ENCODE data around the gene ZBTB21. TPM values are rescaled to one million over a fixed set of nuclear protein-coding genes. Genes with fewer than 3 reads are reported as not detected.

ZBTB21 gene
- total RNA-seq, 1 donor from 2014 or later, result 19.2 TPM

GRCh38 chr21:42021371-42022090, 11.4 kb upstream of the ZBTB21 start:
- intact Hi-C loops (cut with micrococcal nuclease), result no loop called here

DNA sequence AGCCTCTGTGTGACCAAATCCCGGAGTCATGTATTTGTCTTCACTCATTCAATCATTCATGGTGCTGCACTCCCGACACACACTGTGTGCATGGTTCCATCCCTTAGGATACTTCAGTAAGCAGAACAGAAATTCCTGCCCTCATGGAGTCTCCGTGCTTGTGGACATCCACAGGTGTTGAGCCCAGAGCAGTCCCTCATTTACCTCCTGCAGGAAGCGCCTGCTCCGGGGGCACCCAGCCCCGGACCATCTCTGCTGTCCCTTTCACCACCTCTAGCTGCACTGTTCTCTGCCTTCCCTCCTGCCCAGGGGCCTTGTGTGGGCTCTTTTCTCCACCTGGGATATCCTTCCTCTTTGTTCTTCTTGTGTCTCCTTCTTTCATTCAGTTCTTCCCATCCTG, 9.5 kb upstream of the ZBTB21 start:
- intact Hi-C loops (cut with micrococcal nuclease), result no loop called here

DNA sequence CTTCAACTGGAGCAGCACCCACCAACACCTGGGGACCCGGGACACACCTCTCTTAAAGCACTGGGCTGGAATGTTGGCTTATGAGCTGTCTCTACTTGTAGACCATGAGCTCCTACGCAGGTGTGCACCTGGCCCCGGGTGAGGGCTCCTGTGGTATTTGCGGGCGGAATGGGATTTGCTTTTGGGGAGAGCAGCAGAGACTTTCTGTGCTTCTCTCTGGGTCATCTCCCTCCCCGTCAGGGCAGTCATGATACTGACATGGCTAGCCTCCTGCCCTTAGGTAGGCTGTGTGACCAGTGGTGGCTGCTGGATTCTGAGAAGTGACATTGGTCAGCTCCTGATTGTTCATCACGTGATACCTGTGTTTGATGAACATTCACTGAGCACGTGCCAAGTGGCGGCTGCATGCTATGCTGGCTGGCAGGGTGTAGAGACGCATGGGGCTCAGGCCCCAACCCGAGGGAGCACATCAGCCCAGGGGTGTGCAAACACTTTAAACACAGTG, 9.0 kb upstream of the ZBTB21 start:
- intact Hi-C loops (cut with micrococcal nuclease), result no loop called here

DNA sequence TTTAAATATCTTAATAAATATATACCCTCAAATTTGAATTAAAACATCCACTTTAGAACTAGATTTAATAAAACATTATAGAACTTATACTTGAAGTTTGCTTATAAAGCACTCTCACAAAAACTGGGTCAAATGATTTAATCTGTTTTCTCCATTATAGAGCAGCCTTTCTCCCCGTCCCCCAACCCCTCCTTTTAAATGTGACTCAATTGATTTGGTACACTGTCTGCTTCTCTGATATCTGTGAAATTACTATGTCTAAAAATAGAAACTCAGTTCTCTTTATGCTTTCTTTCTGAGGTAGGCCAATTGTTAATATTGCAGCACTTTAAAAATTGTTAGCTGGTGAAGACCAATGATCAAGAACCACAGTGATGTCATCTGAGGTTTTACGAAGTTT, 6.9 kb upstream of the ZBTB21 start:
- intact Hi-C loops (cut with micrococcal nuclease), result no loop called here

- intact Hi-C loops (cut with micrococcal nuclease), result no loop called here
Measured at GRCh38 chr21:42016364-42016985, 6.3 kb upstream of the ZBTB21 start.

DNA sequence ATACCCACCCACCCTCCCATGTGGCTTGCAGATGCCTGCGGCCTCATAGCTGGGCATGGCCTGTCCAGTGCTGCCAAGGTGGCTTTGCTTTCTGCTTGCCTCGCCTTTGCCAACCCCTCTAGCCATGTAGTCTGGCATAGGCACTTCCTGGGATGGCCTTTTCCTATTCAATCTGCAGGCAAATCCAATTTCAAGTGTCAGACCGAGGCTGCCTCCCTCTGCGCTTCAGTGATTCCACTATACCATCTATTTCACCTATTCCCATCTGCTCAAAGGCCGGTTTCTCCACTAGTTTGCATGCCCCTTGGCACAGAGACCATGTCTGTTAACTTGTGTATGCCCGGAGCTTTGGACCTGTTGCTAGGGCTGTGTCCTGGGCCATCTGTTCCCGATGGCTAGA, 3.8 kb upstream of the ZBTB21 start:
- intact Hi-C loops (cut with micrococcal nuclease), result loop anchor here (5.0 kb wide), 2 partner anchors 93 to 652 kb away; partner anchors contain the start of gene MX2

GRCh38 chr21:42013376-42013775, 3.2 kb upstream of the ZBTB21 start:
- intact Hi-C loops (cut with micrococcal nuclease), result loop anchor here (5.0 kb wide), 2 partner anchors 94 to 651 kb away; partner anchors contain the start of gene MX2

DNA sequence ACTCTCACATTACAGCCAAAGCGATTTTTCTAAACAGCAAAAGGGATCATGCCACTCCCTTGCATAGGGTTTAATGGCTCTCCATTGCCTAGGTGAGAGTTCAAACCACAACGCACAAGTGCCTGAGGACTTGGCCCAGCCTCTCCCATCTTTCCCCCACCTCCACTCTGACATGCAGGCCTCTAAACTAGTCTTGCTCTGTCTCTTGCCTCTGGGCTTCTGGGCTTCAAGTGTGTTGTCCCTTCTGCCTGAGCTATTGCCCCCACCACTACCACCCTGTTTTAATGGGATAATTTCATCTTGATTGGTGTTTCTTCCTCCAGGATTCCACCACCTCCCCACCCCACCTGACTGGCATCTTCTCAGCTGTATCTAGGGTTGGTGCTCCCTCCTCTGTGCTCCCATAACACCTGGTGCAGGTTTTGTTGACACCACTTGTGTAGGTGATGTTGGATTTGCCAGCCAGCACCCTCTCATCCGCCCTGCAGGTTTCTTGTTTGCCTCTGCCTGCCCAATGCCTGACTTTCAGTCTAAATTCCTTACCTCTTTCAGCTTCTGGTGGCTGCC, 2.7 kb upstream of the ZBTB21 start:
- intact Hi-C loops (cut with micrococcal nuclease), result loop anchor here (5.0 kb wide), 2 partner anchors 94 to 651 kb away; partner anchors contain the start of gene MX2

DNA sequence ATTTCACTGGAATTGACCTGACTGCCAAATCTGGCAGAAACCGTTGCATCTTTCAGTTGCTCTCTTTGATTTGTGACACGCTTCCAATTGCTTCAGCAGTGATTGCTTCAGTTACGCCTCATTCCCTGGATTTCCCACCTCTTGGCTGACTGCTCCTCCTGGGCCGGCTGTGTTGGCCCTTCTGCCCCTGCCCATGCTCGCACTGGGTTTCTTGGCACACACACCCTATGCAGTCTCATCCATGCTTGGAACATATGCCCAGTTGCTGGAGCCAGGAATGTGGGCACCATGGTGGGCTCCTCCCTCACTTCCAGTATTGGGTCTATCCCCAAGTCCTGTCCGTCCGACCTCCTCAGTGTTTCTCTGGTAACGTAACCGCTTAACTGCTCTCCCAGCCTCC, 2.2 kb upstream of the ZBTB21 start:
- intact Hi-C loops (cut with micrococcal nuclease), result loop anchor here (5.0 kb wide), 2 partner anchors 95 to 650 kb away; partner anchors contain the start of gene MX2

- intact Hi-C loops (cut with micrococcal nuclease), result loop anchor here (1.0 to 5.0 kb wide), 4 partner anchors 8 to 648 kb away; partner anchors contain the start of gene MX2
Measured at GRCh38 chr21:42010507-42011495, 641 bp upstream of the ZBTB21 start.

DNA sequence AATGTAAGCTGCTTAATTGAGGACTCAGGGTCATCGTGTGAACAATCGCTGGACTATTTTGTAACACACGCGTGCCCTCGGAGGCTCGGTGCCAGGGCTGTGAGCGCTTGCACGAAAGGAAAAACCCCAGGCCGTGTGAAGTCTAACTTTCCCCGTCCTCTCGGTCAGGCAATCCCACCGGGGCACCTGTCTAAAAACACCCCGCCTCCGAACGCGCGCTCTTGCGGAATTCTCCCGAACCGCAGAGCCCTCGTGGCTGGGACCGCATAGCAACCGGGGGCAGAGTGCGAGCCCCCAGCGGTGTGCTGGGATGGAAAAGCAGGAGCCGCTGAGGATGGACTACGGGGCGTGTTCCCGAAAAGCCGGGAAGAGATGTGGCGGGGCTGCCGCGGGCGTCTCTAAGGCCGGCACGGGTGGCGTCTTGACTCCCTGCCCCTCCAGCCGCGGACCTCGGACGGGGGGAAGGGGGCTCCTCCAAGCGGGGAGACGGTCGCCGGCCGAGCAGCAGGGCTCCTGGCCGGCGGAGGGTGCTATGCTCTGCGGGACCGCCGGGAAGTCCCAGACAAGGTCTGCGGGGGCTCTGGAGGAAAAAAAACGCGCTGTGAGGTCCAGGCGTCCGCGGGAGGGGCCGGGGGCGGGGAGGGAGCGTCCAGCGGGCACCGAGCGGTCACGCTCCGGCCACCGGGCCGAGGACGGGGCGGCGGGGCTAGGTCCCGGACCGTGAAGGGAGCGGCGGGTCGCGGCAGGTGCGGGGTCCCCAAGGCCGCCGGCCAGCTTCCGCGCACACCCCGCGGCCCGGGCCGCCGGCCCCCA, 936 bp downstream of the ZBTB21 start:
- intact Hi-C loops (cut with micrococcal nuclease), result loop anchor here (1.0 to 5.0 kb wide), 2 partner anchors 130 to 228 kb away; partner anchors contain the start of gene PRDM15

- intact Hi-C loops (cut with micrococcal nuclease), result loop anchor here (5.0 kb wide), 1 partner anchor 230 kb away; no protein-coding TSS in a partner anchor
Measured at GRCh38 chr21:42007356-42007940, 2.7 kb downstream of the ZBTB21 start.

DNA sequence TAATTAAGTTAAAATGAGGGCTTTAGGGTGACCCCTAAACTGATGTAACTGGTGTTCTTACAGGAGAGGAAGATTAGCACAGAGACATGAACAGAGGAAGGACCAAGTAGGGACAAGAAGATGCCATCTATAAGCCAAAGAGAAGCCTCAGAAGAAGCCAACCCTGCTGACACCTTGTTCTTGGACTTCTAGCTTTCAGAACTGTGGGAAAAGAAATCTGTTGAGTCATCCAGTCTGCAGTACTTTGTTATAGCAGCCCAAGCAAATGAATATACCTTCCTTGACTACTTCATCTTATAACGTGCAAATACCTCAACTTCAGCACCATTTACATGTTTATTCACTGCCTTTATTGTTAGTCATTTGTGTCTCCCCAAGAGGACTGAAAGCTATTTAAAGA, 3.4 kb downstream of the ZBTB21 start:
- intact Hi-C loops (cut with micrococcal nuclease), result loop anchor here (5.0 kb wide), 1 partner anchor 231 kb away; no protein-coding TSS in a partner anchor

- intact Hi-C loops (cut with micrococcal nuclease), result loop anchor here (5.0 kb wide), 1 partner anchor 233 kb away; no protein-coding TSS in a partner anchor
Measured at GRCh38 chr21:42004406-42005199, 5.6 kb downstream of the ZBTB21 start.

GRCh38 chr21:42003051-42003461, 7.1 kb downstream of the ZBTB21 start:
- intact Hi-C loops (cut with micrococcal nuclease), result loop anchor here (2.0 kb wide), 1 partner anchor 60 kb away; no protein-coding TSS in a partner anchor

DNA sequence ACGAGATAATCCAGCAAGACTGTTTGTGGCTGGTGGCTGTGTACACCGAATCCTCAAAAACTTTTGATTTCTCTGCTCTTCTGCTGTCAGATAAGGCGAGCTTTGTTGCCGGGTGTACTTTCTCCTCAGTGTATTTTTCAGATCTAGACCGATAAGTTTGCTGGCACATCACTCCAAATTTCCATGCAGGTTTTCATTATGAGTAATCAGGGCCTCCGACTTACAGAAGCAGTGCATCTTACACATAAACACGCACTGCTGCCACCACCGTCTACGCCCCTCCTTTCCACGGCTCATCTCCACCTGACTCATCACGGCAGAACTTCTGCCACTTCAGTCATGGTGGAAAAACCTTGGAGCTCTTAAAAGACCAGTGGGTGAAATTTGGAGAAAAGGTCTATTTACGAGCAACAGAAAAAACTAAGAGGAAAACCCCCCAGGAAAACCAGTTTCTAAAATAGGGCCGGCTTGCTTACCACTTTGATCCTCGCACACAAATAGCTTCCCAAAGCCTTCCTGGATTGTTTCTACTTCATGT, 7.7 kb downstream of the ZBTB21 start:
- intact Hi-C loops (cut with micrococcal nuclease), result loop anchor here (1.0 to 2.0 kb wide), 3 partner anchors 8 to 76 kb away; partner anchors contain the start of gene ZBTB21

DNA sequence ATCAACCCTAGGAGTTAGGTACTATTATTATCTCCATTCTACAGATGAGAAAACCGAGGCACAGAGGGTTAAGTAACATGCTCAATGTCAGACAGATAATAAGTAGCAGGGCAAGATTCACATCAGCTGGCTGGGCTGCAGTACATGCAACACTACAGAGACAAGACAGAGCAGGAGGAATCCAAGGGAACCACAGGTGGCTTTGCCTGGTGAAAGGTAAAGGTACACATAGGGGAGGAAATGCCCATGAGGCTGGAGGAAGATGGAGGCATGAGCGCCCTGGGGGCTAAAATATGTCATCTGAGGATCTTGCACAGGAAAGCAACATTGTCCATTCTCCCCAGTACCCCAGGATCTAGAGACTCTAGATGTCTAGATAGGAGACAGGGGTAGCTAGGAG, 8.4 kb downstream of the ZBTB21 start:
- intact Hi-C loops (cut with micrococcal nuclease), result loop anchor here (1.0 to 2.0 kb wide), 3 partner anchors 9 to 75 kb away; partner anchors contain the start of gene ZBTB21

DNA sequence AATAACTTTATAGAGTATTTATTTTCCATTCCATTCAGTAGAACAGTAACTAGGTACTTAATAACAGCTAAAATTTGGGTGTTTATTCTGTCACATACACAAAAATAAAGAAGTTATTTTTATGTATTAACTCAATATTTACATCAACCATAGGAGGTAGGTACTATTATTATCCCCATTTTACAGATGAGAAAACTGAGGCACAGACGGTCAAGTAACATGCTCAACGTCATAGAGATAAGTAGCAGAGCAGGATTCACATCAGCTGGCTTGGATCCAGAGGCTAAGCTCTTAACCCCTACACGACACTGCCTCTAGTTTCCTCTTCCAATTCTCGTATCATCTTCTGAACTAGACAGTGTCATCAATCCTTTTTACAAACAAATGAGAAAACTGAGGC, 9.3 kb downstream of the ZBTB21 start:
- intact Hi-C loops (cut with micrococcal nuclease), result no loop called here

Measured in T-helper 2 cell treated with Interferon-gamma antibody and Interleukin-4, amounts not matched to agents 100 ng/mL and 5 ng/mL, for 36 hours (primary cell).